ENCODE data around the gene USP44. TPM values are rescaled to one million over a fixed set of nuclear protein-coding genes. Genes with fewer than 3 reads are reported as not detected.

Gene USP44
- total and polyA plus RNA-seq, 2 of the 13 experiments (the other 11 are each of a cell fraction or from before 2014, with no cell fraction given), result 0.05 to 0.07 TPM

GRCh38 chr12:95473884-95474659, 77.2 kb downstream of the USP44 start, which contains the start of gene METAP2 (continued):
- peak; percentile 94 for TF ChIP-seq ZBTB25 (CRISPR knock-in tag; IDR thresholded peaks at IDR 0.05)
- TF ChIP-seq ZNF800 (CRISPR knock-in tag; IDR thresholded peaks at IDR 0.05), result peak; percentile 79; the same call in 1 of the 2 replicates
- peak; percentile 71 for TF ChIP-seq ZNF414 (CRISPR knock-in tag; IDR thresholded peaks at IDR 0.05)
- TF ChIP-seq NFKBIZ (CRISPR knock-in tag; IDR thresholded peaks at IDR 0.05), result peak; percentile 84
- peak; percentile 74 for TF ChIP-seq GATAD2A (CRISPR knock-in tag; IDR thresholded peaks at IDR 0.05)
- peak; percentile 76 for TF ChIP-seq CBFB (CRISPR knock-in tag; IDR thresholded peaks at IDR 0.05)
- 0 out of 2 replicates have a peak, but pooled peaks have one; percentile 38 for TF ChIP-seq SAFB2 (CRISPR knock-in tag; IDR thresholded peaks at IDR 0.05; ENCODE audit: borderline replicate concordance, low read depth)
- TF ChIP-seq MEF2D (CRISPR knock-in tag; IDR thresholded peaks at IDR 0.05), result peak; percentile 85
- TF ChIP-seq PPARG (CRISPR knock-in tag; conservative IDR thresholded peaks at IDR 0.05), result no peak
- TF ChIP-seq TRAFD1 (CRISPR knock-in tag; IDR thresholded peaks at IDR 0.05; ENCODE audit: borderline replicate concordance), result peak; percentile 14; the same call in 1 of the 2 replicates
- TF ChIP-seq ZNF407 (CRISPR knock-in tag; IDR thresholded peaks at IDR 0.05; ENCODE audit: not compliant biosample characterization), result no peak

Measured in HepG2 (cell line).